HepG2 (cell line): ENCODE results near the gene GPR33. TPM values are rescaled to one million over a fixed set of nuclear protein-coding genes. Genes with fewer than 3 reads are reported as not detected.

Source experiments
- ARID2 ChIP-seq: sonication (generic); formaldehyde crosslinking; IDR thresholded peaks from 2 replicates; pipeline ENCODE4 v1.8.1; 2022; ENCODE audit warnings: mild to moderate bottlenecking, missing genetic modification reagents, borderline replicate concordance
- ELK4 ChIP-seq: sonication (generic); formaldehyde crosslinking; IDR thresholded peaks from 2 replicates; pipeline ENCODE4 v1.9.0; 2021; ENCODE audit warnings: missing genetic modification reagents, borderline replicate concordance
- GFI1 ChIP-seq: sonication (generic); formaldehyde crosslinking; IDR thresholded peaks from 2 replicates; pipeline ENCODE4 v1.5.0; 2020; ENCODE audit warnings: missing genetic modification reagents, mild to moderate bottlenecking, borderline replicate concordance
- HDAC2 ChIP-seq: sonication (generic); formaldehyde crosslinking; IDR thresholded peaks from 2 replicates; pipeline ENCODE4 v1.4.0; 2020; ENCODE audit warnings: missing genetic modification reagents
- KDM6A ChIP-seq: IDR thresholded peaks from 2 replicates; pipeline ENCODE4 v1.6.1; 2016; ENCODE audit warnings: low read depth
- MEIS1 ChIP-seq: sonication (generic); formaldehyde crosslinking; IDR thresholded peaks from 2 replicates; pipeline ENCODE4 v1.9.0; 2021; ENCODE audit warnings: mild to moderate bottlenecking, missing genetic modification reagents, moderate library complexity, borderline replicate concordance
- NBN ChIP-seq: fragments of 450-650 bp; conservative IDR thresholded peaks from 2 replicates; pipeline ENCODE4 v1.6.1; 2017
- NCOR1 ChIP-seq: fragments of 200-600 bp; sonication (generic); IDR thresholded peaks from 2 replicates; pipeline ENCODE4 v1.7.0; 2017; ENCODE audit warnings: antibody characterized with exemption, low read length, borderline replicate concordance
- NFATC3 ChIP-seq: sonication (generic); formaldehyde crosslinking; IDR thresholded peaks from 2 replicates; pipeline ENCODE4 v1.5.1; 2020; ENCODE audit warnings: mild to moderate bottlenecking, missing genetic modification reagents
- POGZ ChIP-seq: sonication (generic); formaldehyde crosslinking; IDR thresholded peaks from 2 replicates; pipeline ENCODE4 v1.4.0; 2020; ENCODE audit warnings: mild to moderate bottlenecking, missing genetic modification reagents
- REL ChIP-seq: sonication (generic); formaldehyde crosslinking; conservative IDR thresholded peaks from 2 replicates; pipeline ENCODE4 v1.8.0; 2022; ENCODE audit warnings: mild to moderate bottlenecking, missing genetic modification reagents, moderate library complexity
- SPEN ChIP-seq: sonication (generic); formaldehyde crosslinking; IDR thresholded peaks from 2 replicates; pipeline ENCODE4 v1.5.1; 2020; ENCODE audit warnings: low read depth, mild to moderate bottlenecking, missing genetic modification reagents
- ZNF547 ChIP-seq: sonication (generic); formaldehyde crosslinking; IDR thresholded peaks from 2 replicates; pipeline ENCODE4 v1.5.1; 2020; ENCODE audit warnings: mild to moderate bottlenecking, missing genetic modification reagents
- ZNF605 ChIP-seq: sonication (generic); formaldehyde crosslinking; IDR thresholded peaks from 2 replicates; pipeline ENCODE4 v1.8.0; 2022; ENCODE audit warnings: mild to moderate bottlenecking, missing genetic modification reagents
- ZNF704 ChIP-seq: sonication (generic); formaldehyde crosslinking; IDR thresholded peaks from 2 replicates; pipeline ENCODE4 v1.8.1; 2023; ENCODE audit warnings: mild to moderate bottlenecking, inconsistent platforms, moderate library complexity, missing genetic modification reagents, borderline replicate concordance
- ZNF841 ChIP-seq: sonication (generic); formaldehyde crosslinking; IDR thresholded peaks from 2 replicates; pipeline ENCODE4 v1.8.1; 2023; ENCODE audit warnings: missing genetic modification reagents, borderline replicate concordance
- polyA plus RNA-seq, 8 experiments: library from polyadenylated mRNA; depleted of rRNA in 3 of 8; stranded (reverse) in 7 of 8; unstranded in 1 of 8; fragments of >200 nt; fragmentation: Illumina TruSeq in 4 of 8; extraction: Trizol in 4 of 8; gene quantifications; 2 replicates each; pipeline versions ENCODE4 v1.2.1 to v1.2.3, GENCODE V29; 2011 to 2016; ENCODE audit warnings: low read depth in 4 of 8, missing spikeins in 1 of 8, mixed read lengths in 1 of 8; ENCODE audit not compliant: insufficient read depth in 1 of 8
- total RNA-seq, 5 experiments: library from RNA; depleted of rRNA; stranded (reverse); fragments of >200 nt; fragmentation: Illumina TruSeq; extraction: Trizol; gene quantifications; 2 replicates each; pipeline ENCODE4 v1.2.3, GENCODE V29; 2016; ENCODE audit warnings: low read depth in 1 of 5
- TF ChIP-seq, protein P1 (sequence below): sonication (generic); formaldehyde crosslinking; IDR thresholded peaks from 2 replicates; pipeline ENCODE4 v1.8.0; 2022; ENCODE audit warnings: mild to moderate bottlenecking, missing genetic modification reagents, moderate library complexity
- TF ChIP-seq, protein P2 (sequence below): sonication (generic); formaldehyde crosslinking; IDR thresholded peaks from 2 replicates; pipeline ENCODE4 v1.5.0; 2020; ENCODE audit warnings: missing genetic modification reagents
- TF ChIP-seq, protein P3 (sequence below): sonication (generic); formaldehyde crosslinking; IDR thresholded peaks from 2 replicates; pipeline ENCODE4 v1.9.0; 2021; ENCODE audit warnings: missing genetic modification reagents, borderline replicate concordance

GPR33 gene
- total and polyA plus RNA-seq, 2 of the 13 experiments (the other 11 are each of a cell fraction or from before 2014, with no cell fraction given) = not detected

DNA sequence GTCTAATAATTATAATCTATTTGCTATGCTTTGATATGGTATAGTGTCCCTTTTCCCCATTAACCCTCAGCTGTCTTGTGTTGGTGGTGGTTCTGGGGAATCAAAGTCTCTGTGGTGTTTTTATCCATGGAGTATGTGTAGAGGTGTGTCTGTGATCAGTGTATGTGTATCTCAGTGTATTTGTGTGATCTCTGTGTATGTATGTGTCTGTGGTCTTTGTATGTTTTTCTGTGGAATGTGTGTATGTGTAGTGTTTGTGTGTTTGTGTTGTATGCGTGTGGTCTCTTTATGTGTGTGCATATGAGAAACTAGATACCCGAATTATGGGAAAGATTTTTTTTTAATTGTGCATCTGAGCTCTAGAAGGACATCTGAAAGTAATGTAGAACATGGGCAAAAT lies 1.1 kb downstream of the GPR33 start (continued):
- TF ChIP-seq KDM6A (CRISPR knock-in tag) = no peak
- TF ChIP-seq, protein P1, sequence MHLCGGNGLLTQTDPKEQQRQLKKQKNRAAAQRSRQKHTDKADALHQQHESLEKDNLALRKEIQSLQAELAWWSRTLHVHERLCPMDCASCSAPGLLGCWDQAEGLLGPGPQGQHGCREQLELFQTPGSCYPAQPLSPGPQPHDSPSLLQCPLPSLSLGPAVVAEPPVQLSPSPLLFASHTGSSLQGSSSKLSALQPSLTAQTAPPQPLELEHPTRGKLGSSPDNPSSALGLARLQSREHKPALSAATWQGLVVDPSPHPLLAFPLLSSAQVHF (CRISPR knock-in tag) = no peak
- TF ChIP-seq NBN = 0 out of 2 replicates have a peak, but pooled peaks have one; percentile 61
- TF ChIP-seq, protein P2, sequence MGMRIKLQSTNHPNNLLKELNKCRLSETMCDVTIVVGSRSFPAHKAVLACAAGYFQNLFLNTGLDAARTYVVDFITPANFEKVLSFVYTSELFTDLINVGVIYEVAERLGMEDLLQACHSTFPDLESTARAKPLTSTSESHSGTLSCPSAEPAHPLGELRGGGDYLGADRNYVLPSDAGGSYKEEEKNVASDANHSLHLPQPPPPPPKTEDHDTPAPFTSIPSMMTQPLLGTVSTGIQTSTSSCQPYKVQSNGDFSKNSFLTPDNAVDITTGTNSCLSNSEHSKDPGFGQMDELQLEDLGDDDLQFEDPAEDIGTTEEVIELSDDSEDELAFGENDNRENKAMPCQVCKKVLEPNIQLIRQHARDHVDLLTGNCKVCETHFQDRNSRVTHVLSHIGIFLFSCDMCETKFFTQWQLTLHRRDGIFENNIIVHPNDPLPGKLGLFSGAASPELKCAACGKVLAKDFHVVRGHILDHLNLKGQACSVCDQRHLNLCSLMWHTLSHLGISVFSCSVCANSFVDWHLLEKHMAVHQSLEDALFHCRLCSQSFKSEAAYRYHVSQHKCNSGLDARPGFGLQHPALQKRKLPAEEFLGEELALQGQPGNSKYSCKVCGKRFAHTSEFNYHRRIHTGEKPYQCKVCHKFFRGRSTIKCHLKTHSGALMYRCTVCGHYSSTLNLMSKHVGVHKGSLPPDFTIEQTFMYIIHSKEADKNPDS (CRISPR knock-in tag) = no peak
- no peak for TF ChIP-seq ZNF841 (CRISPR knock-in tag)
- TF ChIP-seq ZNF605 = no peak
- TF ChIP-seq NFATC3 = no peak
- no peak for TF ChIP-seq POGZ (CRISPR knock-in tag)
- TF ChIP-seq ARID2 (CRISPR knock-in tag) = no peak
- no peak for TF ChIP-seq GFI1 (CRISPR knock-in tag)
- no peak for TF ChIP-seq ZNF704 (CRISPR knock-in tag)
- TF ChIP-seq MEIS1 (CRISPR knock-in tag) = no peak
- no peak for TF ChIP-seq SPEN (CRISPR knock-in tag)
- no peak for TF ChIP-seq NCOR1
- no peak for TF ChIP-seq ZNF547 (CRISPR knock-in tag)
- no peak for TF ChIP-seq ELK4 (CRISPR knock-in tag)
- no peak for TF ChIP-seq REL (CRISPR knock-in tag)
- TF ChIP-seq, protein P3, sequence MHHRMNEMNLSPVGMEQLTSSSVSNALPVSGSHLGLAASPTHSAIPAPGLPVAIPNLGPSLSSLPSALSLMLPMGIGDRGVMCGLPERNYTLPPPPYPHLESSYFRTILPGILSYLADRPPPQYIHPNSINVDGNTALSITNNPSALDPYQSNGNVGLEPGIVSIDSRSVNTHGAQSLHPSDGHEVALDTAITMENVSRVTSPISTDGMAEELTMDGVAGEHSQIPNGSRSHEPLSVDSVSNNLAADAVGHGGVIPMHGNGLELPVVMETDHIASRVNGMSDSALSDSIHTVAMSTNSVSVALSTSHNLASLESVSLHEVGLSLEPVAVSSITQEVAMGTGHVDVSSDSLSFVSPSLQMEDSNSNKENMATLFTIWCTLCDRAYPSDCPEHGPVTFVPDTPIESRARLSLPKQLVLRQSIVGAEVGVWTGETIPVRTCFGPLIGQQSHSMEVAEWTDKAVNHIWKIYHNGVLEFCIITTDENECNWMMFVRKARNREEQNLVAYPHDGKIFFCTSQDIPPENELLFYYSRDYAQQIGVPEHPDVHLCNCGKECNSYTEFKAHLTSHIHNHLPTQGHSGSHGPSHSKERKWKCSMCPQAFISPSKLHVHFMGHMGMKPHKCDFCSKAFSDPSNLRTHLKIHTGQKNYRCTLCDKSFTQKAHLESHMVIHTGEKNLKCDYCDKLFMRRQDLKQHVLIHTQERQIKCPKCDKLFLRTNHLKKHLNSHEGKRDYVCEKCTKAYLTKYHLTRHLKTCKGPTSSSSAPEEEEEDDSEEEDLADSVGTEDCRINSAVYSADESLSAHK (CRISPR knock-in tag) = no peak
- TF ChIP-seq HDAC2 = no peak
- TF ChIP-seq, all 625 proteins: peak for 5
